Measurements from ENCODE around the gene TAGAP.

- TF ChIP-seq SP1 (IDR thresholded peaks at IDR 0.05; ENCODE audit: low read depth, low read length) (no peak), CTCF (IDR thresholded peaks at IDR 0.05 in 2 of 3, conservative IDR thresholded peaks at IDR 0.05 in 1 of 3; ENCODE audit: control insufficient read depth in 2 of 3, extremely low read depth in 1 of 3, insufficient read depth in 1 of 3, low read depth in 3 of 3, low read length in 3 of 3) (no peak), REST (IDR thresholded peaks at IDR 0.05; ENCODE audit: low read depth, low read length) (no peak), CEBPB (IDR thresholded peaks at IDR 0.05; ENCODE audit: borderline replicate concordance in 1 of 2, low read depth in 2 of 2, low read length in 2 of 2) (no peak), CBX5 (IDR thresholded peaks at IDR 0.05; ENCODE audit: low read depth) (no peak), SREBF2 (IDR thresholded peaks at IDR 0.05; ENCODE audit: low read length) (no peak), RAD21 (IDR thresholded peaks at IDR 0.05; ENCODE audit: insufficient read depth, low read depth, low read length) (no peak), HCFC1 (IDR thresholded peaks at IDR 0.05; ENCODE audit: low read length) (no peak), EGR1 (IDR thresholded peaks at IDR 0.05; ENCODE audit: borderline replicate concordance in 1 of 2, low read depth in 2 of 2, low read length in 2 of 2) (no peak), TAF1 (IDR thresholded peaks at IDR 0.05; ENCODE audit: borderline replicate concordance, low read depth, low read length) (no peak), RAD51 (IDR thresholded peaks at IDR 0.05) (no peak), TBL1XR1 (IDR thresholded peaks at IDR 0.05; ENCODE audit: low read depth, low read length) (no peak)
Measured at GRCh38 chr6:159065091-159065490, 20.3 kb upstream of the TAGAP start.
